ENCODE measurements around the gene WASHC3. TPM values are rescaled to one million over a fixed set of nuclear protein-coding genes. Genes with fewer than 3 reads are reported as not detected.

The WASHC3 gene
- total and polyA plus RNA-seq, 2 experiments from 2014 or later: 6.6 to 24.6 TPM

GRCh38 chr12:102016472-102016871, 45.3 kb downstream of the WASHC3 start:
- Histone ChIP-seq H3K79me2 (replicated peaks; ENCODE audit: insufficient read depth) (no peaks in the 10 kb centered on the region), H3K27me3 (ENCODE audit: insufficient read depth) (no peaks in the 10 kb centered on the region), H3K4me2 (no peak overlapping the region), H3K27ac (ENCODE audit: low read depth) (no peak overlapping the region), H3K4me1 (ENCODE audit: insufficient read depth) (no peaks in the 10 kb centered on the region), H3K9me2 (ENCODE audit: insufficient read depth) (no peaks in the 10 kb centered on the region), H3K36me3 (ENCODE audit: insufficient read depth) (no peaks in the 10 kb centered on the region), H4K20me1 (replicated peaks; ENCODE audit: insufficient read depth) (no peaks in the 10 kb centered on the region), H3K4me3 (no peak overlapping the region), H3F3A (replicated peaks; ENCODE audit: low read depth) (no peaks in the 10 kb centered on the region), H2AFZ (no peak overlapping the region)
- no peaks in the 10 kb centered on the region for H3K9me3 Mint-ChIP-seq
- no peak overlapping the region for H3K27ac Mint-ChIP-seq
- ATAC-seq (no peak), DNase-seq (ENCODE audit: low spot score) (no peak)
- H3K27me3 Mint-ChIP-seq (ENCODE audit: insufficient read depth, low read depth, poor library complexity): no peaks in the 10 kb centered on the region
- H3K36me3 Mint-ChIP-seq (ENCODE audit: low read depth): no peaks in the 10 kb centered on the region
- H3K4me3 Mint-ChIP-seq: no peak overlapping the region
- no peaks in the 10 kb centered on the region for H3K4me1 Mint-ChIP-seq
- TF ChIP-seq ZNF462 (CRISPR knock-in tag; IDR thresholded peaks at IDR 0.05) (no peak), ETS1 (IDR thresholded peaks at IDR 0.05) (no peak), CREB1 (CRISPR knock-in tag; IDR thresholded peaks at IDR 0.05; ENCODE audit: low read depth) (no peak), NANOG (IDR thresholded peaks at IDR 0.05; ENCODE audit: borderline replicate concordance) (no peak), POLR2AphosphoS5 (IDR thresholded peaks at IDR 0.05; ENCODE audit: low read depth) (no peak), EZH2phosphoT487 (IDR thresholded peaks at IDR 0.05; ENCODE audit: unreplicated experiment) (no peak), REST (IDR thresholded peaks at IDR 0.05; ENCODE audit: unreplicated experiment) (no peak), ZNF114 (CRISPR knock-in tag; IDR thresholded peaks at IDR 0.05) (no peak), ZNF331 (CRISPR knock-in tag; IDR thresholded peaks at IDR 0.05; ENCODE audit: low read depth) (no peak), STAT1 (IDR thresholded peaks at IDR 0.05; ENCODE audit: unreplicated experiment) (no peak), EZH2 (IDR thresholded peaks at IDR 0.05; ENCODE audit: low read depth, unreplicated experiment) (no peak), CTCF (conservative IDR thresholded peaks at IDR 0.05; ENCODE audit: low read depth in 2 of 2) (no peak), JUNB (IDR thresholded peaks at IDR 0.05; ENCODE audit: unreplicated experiment) (no peak)
